Panc1 (cell line): ENCODE results near the gene YWHAG. TPM values are rescaled to one million over a fixed set of nuclear protein-coding genes. Genes with fewer than 3 reads are reported as not detected.
A peak's percentile ranks its signal among the peaks of the same experiment; 100 is the strongest.
"Not testable (repeated sequence)": the region's sequence is repeated elsewhere in the genome, so short reads cannot be mapped to it uniquely, and the experiment has no call there.

ENCODE experiments used
- ATAC-seq: fragments of 200-7000 bp; cut with Tn5 transposase; 2 replicates; pipeline ENCODE4 v1.9.1; 2020; ENCODE audit warnings: mild to moderate bottlenecking, moderate library complexity
- BruUV-seq: library from RNA; stranded (reverse); fragments of 400-500 nt; replicated peaks from 2 replicates; lab custom pipeline; 2021; lab: Mats Ljungman, UMichigan
- CTCF ChIA-PET: fragments of 300-600 bp; sonication (Branson Sonifier 250); formaldehyde crosslinking; loops from one replicate; lab custom pipeline; 2022; ENCODE audit warnings: antibody characterized with exemption; lab: Charles Lee
- POLR2A ChIA-PET: fragments of 300-600 bp; sonication (Branson Sonifier 250); formaldehyde crosslinking; loops from one replicate; lab custom pipeline; 2022; ENCODE audit warnings: antibody characterized with exemption; lab: Charles Lee
- DNase-seq: peaks from one replicate; pipeline ENCODE4 v3.0.0-alpha.2; 2010; ENCODE audit warnings: low read depth, low spot score
- H3K27ac ChIP-seq: 2 replicates; pipeline ENCODE4 v1.5.1; 2011; ENCODE audit warnings: mild to moderate bottlenecking, low read length, inconsistent platforms
- H3K27me3 ChIP-seq: fragments of 200-500 bp; sonication (Bioruptor generic); 2 replicates; pipeline ENCODE4 v1.6.0; 2014; ENCODE audit warnings: low read length, inconsistent platforms; ENCODE audit not compliant: control insufficient read depth, insufficient read depth
- H3K36me3 ChIP-seq: fragments of 200-500 bp; sonication (Bioruptor generic); 2 replicates; pipeline ENCODE4 v1.5.1; 2014; ENCODE audit warnings: inconsistent platforms, mild to moderate bottlenecking, low read length, moderate library complexity; ENCODE audit not compliant: control insufficient read depth, insufficient read depth
- H3K4me1 ChIP-seq: 2 replicates; pipeline ENCODE4 v1.5.1; 2011; ENCODE audit warnings: inconsistent platforms, mild to moderate bottlenecking, low read length, moderate library complexity; ENCODE audit not compliant: control insufficient read depth, insufficient read depth
- H3K4me3 ChIP-seq, 2 experiments: 2 replicates each; pipeline ENCODE4 v1.5.1; 2011 to 2012; ENCODE audit warnings: low read depth in 2 of 2, low read length in 2 of 2, mild to moderate bottlenecking in 2 of 2, inconsistent platforms in 1 of 2, moderate library complexity in 1 of 2
- H3K9me3 ChIP-seq: fragments of 200-500 bp; sonication (Bioruptor generic); 2 replicates; pipeline ENCODE4 v1.5.1; 2014; ENCODE audit warnings: low read depth, mild to moderate bottlenecking, inconsistent platforms, low read length, moderate library complexity; ENCODE audit not compliant: control insufficient read depth, insufficient read depth
- POLR2AphosphoS5 ChIP-seq: IDR thresholded peaks from 2 replicates; pipeline ENCODE4 v1.6.1; 2012; ENCODE audit warnings: mild to moderate bottlenecking, low read depth, low read length, moderate library complexity
- SIN3A ChIP-seq: IDR thresholded peaks from 2 replicates; pipeline ENCODE4 v1.6.1; 2012; ENCODE audit warnings: low read depth, mild to moderate bottlenecking, low read length, moderate library complexity, borderline replicate concordance; ENCODE audit not compliant: insufficient read depth
- TCF7L2 ChIP-seq: IDR thresholded peaks from 2 replicates; pipeline ENCODE4 v1.6.1; 2011; ENCODE audit warnings: mild to moderate bottlenecking, low read depth, low read length, inconsistent platforms
- in situ Hi-C: cut with HindIII; loops from 2 replicates; pipeline ENCODE4 v1.10.0; 2016; ENCODE audit warnings: low sequenced_read_pairs, low pct_unique_long_range_greater_than_20kb
- intact Hi-C: fragments of 100-400 bp; cut with micrococcal nuclease; formaldehyde crosslinking; loops from one replicate; pipeline ENCODE4 v1.10.0; 2022; ENCODE audit not compliant: unreplicated experiment
- total RNA-seq: library from RNA; stranded (reverse); gene quantifications from one replicate; pipeline ENCODE4 v1.2.1, GENCODE V29; 2021; ENCODE audit not compliant: unreplicated experiment
- TF ChIP-seq, protein P1 (sequence below), 2 experiments: IDR thresholded peaks; 2 replicates each; pipeline ENCODE4 v1.6.1; 2011 to 2012; ENCODE audit warnings: low read depth in 2 of 2, control low read depth in 1 of 2, low read length in 1 of 2, mild to moderate bottlenecking in 1 of 2, moderate library complexity in 1 of 2; ENCODE audit not compliant: insufficient read depth in 1 of 2
- TF ChIP-seq, protein P2 (sequence below): fragments of 450-650 bp; IDR thresholded peaks from 2 replicates; pipeline ENCODE4 v1.5.1; 2017; ENCODE audit warnings: mild to moderate bottlenecking

YWHAG gene
- total RNA-seq, 1 experiment from 2014 or later: 210 TPM

DNA sequence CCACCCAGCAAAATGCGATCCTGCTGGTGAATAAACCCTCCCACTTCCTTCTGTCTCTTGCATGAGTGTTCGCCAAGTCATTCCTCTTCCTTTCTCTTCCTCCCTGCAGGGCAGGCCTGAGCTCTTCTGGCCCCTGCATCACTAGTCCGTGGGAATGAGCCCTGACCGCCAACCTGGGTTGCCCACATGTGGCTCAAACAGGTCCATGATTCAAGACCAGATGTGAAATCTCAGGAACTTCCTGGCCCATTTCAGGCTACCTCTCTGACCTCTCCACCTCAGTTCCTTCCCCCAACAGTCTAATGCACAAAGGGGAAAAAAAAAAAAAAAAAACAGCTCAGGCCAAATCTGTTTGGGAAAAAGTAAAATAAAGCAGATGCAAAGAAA is 5.4 kb upstream of the YWHAG start:
- Histone ChIP-seq H3K36me3 (no peaks in the 10 kb centered on the region), H3K9me3 (no peaks in the 10 kb centered on the region), H3K27ac (peak overlapping the region; percentile 49), H3K4me3 (peak overlapping the region in 1 of 2 experiments; percentile 32; a peak in 1 of 4 replicates), H3K4me1 (peaks cover 15% of the 10 kb centered on the region), H3K27me3 (no peaks in the 10 kb centered on the region)
- intact Hi-C loops: no loop called here
- in situ Hi-C loops: no loop called here
- ChIA-PET CTCF (no interaction called here), POLR2A (interaction anchor here (0.7 kb wide), 1 partner anchor 9 kb away, joined by 3 read pairs; no protein-coding TSS in a partner anchor)
- no peak for DNase-seq
- ATAC-seq: no peak
- TF ChIP-seq, protein P1, sequence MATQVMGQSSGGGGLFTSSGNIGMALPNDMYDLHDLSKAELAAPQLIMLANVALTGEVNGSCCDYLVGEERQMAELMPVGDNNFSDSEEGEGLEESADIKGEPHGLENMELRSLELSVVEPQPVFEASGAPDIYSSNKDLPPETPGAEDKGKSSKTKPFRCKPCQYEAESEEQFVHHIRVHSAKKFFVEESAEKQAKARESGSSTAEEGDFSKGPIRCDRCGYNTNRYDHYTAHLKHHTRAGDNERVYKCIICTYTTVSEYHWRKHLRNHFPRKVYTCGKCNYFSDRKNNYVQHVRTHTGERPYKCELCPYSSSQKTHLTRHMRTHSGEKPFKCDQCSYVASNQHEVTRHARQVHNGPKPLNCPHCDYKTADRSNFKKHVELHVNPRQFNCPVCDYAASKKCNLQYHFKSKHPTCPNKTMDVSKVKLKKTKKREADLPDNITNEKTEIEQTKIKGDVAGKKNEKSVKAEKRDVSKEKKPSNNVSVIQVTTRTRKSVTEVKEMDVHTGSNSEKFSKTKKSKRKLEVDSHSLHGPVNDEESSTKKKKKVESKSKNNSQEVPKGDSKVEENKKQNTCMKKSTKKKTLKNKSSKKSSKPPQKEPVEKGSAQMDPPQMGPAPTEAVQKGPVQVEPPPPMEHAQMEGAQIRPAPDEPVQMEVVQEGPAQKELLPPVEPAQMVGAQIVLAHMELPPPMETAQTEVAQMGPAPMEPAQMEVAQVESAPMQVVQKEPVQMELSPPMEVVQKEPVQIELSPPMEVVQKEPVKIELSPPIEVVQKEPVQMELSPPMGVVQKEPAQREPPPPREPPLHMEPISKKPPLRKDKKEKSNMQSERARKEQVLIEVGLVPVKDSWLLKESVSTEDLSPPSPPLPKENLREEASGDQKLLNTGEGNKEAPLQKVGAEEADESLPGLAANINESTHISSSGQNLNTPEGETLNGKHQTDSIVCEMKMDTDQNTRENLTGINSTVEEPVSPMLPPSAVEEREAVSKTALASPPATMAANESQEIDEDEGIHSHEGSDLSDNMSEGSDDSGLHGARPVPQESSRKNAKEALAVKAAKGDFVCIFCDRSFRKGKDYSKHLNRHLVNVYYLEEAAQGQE (IDR thresholded peaks at IDR 0.05; ENCODE audit: insufficient read depth in 1 of 2, low read depth in 2 of 2, low read length in 1 of 2): no peak
- no peak for TF ChIP-seq POLR2AphosphoS5
- BruUV-seq: no TSS peak

DNA sequence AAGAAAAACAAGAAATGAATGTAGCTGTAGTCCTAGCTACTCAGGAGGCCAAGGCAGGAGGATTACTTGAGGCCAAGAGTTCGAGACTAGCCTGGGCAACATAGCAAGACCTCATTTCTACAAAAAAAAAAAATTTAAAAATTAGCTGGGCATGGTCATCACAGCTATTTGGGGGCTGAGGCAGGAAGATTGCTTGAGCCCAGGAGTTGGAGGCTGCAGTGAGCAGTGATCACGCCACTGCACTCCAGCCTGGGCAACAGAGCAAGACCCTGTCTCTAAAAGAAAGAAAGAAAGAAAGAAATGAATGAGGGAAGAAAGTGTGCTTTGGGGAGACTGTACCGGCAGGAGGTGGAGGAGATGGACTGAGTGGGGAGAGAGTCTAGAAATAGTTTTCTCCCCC is 5.0 kb upstream of the YWHAG start:
- H3K9me3 ChIP-seq, intact Hi-C loops, in situ Hi-C loops, CTCF ChIA-PET, BruUV-seq, H3K4me3 ChIP-seq, ATAC-seq, H3K27me3 ChIP-seq, DNase-seq, H3K36me3 ChIP-seq: not testable (repeated sequence)
- Histone ChIP-seq H3K4me1 (peaks cover 15% of the 10 kb centered on the region), H3K27ac (peak overlapping the region; percentile 49; the same call in 1 of the 2 replicates)
- POLR2A ChIA-PET: interaction anchor here (0.6 kb wide), 1 partner anchor 34 kb away, joined by 4 read pairs; no protein-coding TSS in a partner anchor

DNA sequence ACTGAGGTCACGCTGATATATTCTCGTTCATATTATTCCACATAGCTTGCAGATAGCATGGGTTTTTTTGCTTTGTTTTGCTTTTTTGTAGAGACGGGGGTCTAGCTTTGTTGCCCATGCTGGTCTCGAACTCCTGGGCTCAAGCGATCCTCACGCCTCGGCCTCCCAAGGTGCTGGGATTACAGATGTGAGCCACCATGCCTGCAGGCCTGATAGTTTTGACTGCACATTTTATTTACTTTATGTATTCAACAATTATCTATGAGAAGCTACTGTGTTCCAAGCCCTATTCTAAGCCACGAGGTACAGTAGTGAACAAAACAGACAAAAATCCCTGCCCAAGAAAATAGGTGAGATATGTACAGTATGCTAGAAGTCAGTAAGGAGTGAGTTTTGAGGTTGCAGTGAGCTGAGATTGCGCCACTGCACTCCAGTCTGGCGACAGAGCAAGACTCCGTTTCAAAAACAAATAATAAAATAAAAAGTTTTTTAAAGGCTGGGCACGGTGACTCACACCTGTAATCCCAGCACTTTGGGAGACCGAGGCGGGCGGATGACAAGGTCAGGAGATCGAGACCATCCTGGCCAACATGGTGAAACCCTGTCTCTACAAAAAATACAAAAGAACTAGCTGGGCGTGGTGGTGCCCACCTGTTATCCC is 1.3 kb upstream of the YWHAG start:
- ATAC-seq (no peak), DNase-seq (no peak)
- Histone ChIP-seq H3K4me1 (peaks cover 34% of the 10 kb centered on the region), H3K27me3 (no peaks in the 10 kb centered on the region), H3K36me3 (peaks cover 19% of the 10 kb centered on the region), H3K9me3 (no peaks in the 10 kb centered on the region), H3K27ac (peak overlapping the region; percentile 85), H3K4me3 (peak overlapping the region; percentile 87 to 99; a peak in 3 of 4 replicates)
- POLR2A ChIA-PET: interaction anchor here (0.5 to 0.6 kb wide), 4 partner anchors 10 to 884 kb away, joined by 3 to 20 read pairs (median 5); no protein-coding TSS in a partner anchor
- no peak for TF ChIP-seq SIN3A
- no peak for TF ChIP-seq POLR2AphosphoS5
- no peak for TF ChIP-seq TCF7L2
- TF ChIP-seq, protein P1 (IDR thresholded peaks at IDR 0.05; ENCODE audit: insufficient read depth in 1 of 2, low read depth in 2 of 2, low read length in 1 of 2): no peak
- TF ChIP-seq, protein P2, sequence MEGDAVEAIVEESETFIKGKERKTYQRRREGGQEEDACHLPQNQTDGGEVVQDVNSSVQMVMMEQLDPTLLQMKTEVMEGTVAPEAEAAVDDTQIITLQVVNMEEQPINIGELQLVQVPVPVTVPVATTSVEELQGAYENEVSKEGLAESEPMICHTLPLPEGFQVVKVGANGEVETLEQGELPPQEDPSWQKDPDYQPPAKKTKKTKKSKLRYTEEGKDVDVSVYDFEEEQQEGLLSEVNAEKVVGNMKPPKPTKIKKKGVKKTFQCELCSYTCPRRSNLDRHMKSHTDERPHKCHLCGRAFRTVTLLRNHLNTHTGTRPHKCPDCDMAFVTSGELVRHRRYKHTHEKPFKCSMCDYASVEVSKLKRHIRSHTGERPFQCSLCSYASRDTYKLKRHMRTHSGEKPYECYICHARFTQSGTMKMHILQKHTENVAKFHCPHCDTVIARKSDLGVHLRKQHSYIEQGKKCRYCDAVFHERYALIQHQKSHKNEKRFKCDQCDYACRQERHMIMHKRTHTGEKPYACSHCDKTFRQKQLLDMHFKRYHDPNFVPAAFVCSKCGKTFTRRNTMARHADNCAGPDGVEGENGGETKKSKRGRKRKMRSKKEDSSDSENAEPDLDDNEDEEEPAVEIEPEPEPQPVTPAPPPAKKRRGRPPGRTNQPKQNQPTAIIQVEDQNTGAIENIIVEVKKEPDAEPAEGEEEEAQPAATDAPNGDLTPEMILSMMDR: no peak
- CTCF ChIA-PET: interaction anchor here (0.6 to 1.0 kb wide), 3 partner anchors 23 to 72 kb away, joined by 3 to 7 read pairs (median 6); no protein-coding TSS in a partner anchor
- no TSS peak for BruUV-seq
- in situ Hi-C loops (no loop called here), intact Hi-C loops (no loop called here)
